Tibial artery (tissue), 4 donors: ENCODE data around the gene RNF220.

Experiments used
- DNase-seq, 2 donors: peaks; one replicate each; pipeline ENCODE4 v3.0.0-alpha.2; 2019
- H3K27ac ChIP-seq, 2 donors: fragments of 200-600 bp; sonication (generic) in 1 of 2; 1 replicate in 1 of 2; 2 replicates in 1 of 2; pipeline ENCODE4 v1.5.1; 2018 to 2019; ENCODE audit warnings: mild to moderate bottlenecking in 1 of 2
- H3K27me3 ChIP-seq, 2 donors: fragments of 200-600 bp; sonication (generic) in 1 of 2; one replicate each; pipeline versions ENCODE4 v1.5.1 to v1.6.0; 2016 to 2019
- H3K36me3 ChIP-seq, 3 donors: fragments of 200-600 bp; sonication (generic) in 2 of 3; one replicate each; pipeline ENCODE4 v1.5.1; 2016 to 2019; ENCODE audit warnings: mild to moderate bottlenecking in 2 of 3
- H3K4me1 ChIP-seq, 4 donors: fragments of 200-600 bp; sonication (generic) in 2 of 4; 1 replicate in 3 of 4; 2 replicates in 1 of 4; pipeline ENCODE4 v1.5.1; 2016 to 2019
- H3K4me3 ChIP-seq, 2 donors: fragments of 200-600 bp; sonication (generic) in 1 of 2; 1 replicate in 1 of 2; 2 replicates in 1 of 2; pipeline ENCODE4 v1.5.1; 2018 to 2019; ENCODE audit warnings: mild to moderate bottlenecking in 2 of 2
- H3K9me3 ChIP-seq, 3 donors: fragments of 200-600 bp; sonication (generic) in 1 of 3; one replicate each; pipeline ENCODE4 v1.5.1; 2016 to 2019
- CTCF ChIP-seq, 2 experiments: fragments of 200-600 bp in 1 of 2; fragments of 450-650 bp in 1 of 2; IDR thresholded peaks; one replicate each; pipeline ENCODE4 v1.5.1; 2017 to 2019; ENCODE audit warnings: antibody characterized with exemption in 2 of 2, mild to moderate bottlenecking in 1 of 2, moderate library complexity in 1 of 2
- intact Hi-C: fragments of 100-400 bp; cut with DNase I; formaldehyde crosslinking; loops from one replicate; pipeline ENCODE4 v1.15.0; 2023; ENCODE audit warnings: low total_unique reads

The RNF220 gene

GRCh38 chr1:44413740-44414139 lies 8.7 kb downstream of the RNF220 start:
- peaks cover 0 to 18% (median 11%) of the 10 kb centered on the region in 4 donors for H3K4me1 ChIP-seq
- H3K9me3 ChIP-seq: no peaks in the 10 kb centered on the region
- intact Hi-C loops: no loop called here
- no peak overlapping the region for H3K27ac ChIP-seq
- no peaks in the 10 kb centered on the region for H3K36me3 ChIP-seq
- no peak for TF ChIP-seq CTCF (IDR thresholded peaks at IDR 0.05)
- no peak overlapping the region for H3K4me3 ChIP-seq
- H3K27me3 ChIP-seq: peaks cover 3 to 99% of the 10 kb centered on the region in 2 donors
- no peak for DNase-seq

- intact Hi-C loops: no loop called here
- Histone ChIP-seq H3K4me3 (no peak overlapping the region), H3K27ac (no peak overlapping the region), H3K9me3 (no peaks in the 10 kb centered on the region), H3K27me3 (peaks cover 0 to 99% of the 10 kb centered on the region in 2 donors), H3K4me1 (peaks cover 0 to 18% (median 11%) of the 10 kb centered on the region in 4 donors), H3K36me3 (no peaks in the 10 kb centered on the region)
- TF ChIP-seq CTCF (IDR thresholded peaks at IDR 0.05): no peak
- DNase-seq: no peak
Observed at GRCh38 chr1:44415013-44415412, 10.0 kb downstream of the RNF220 start.

- Histone ChIP-seq H3K4me3 (no peak overlapping the region), H3K27me3 (peaks cover 0 to 99% of the 10 kb centered on the region in 2 donors), H3K9me3 (no peaks in the 10 kb centered on the region), H3K4me1 (peaks cover 0 to 18% (median 11%) of the 10 kb centered on the region in 4 donors), H3K36me3 (no peaks in the 10 kb centered on the region), H3K27ac (no peak overlapping the region)
- intact Hi-C loops: no loop called here
- no peak for TF ChIP-seq CTCF (IDR thresholded peaks at IDR 0.05)
- DNase-seq: no peak
Observed at GRCh38 chr1:44416408-44416807, 11.4 kb downstream of the RNF220 start.

GRCh38 chr1:44417351-44418021 lies 12.4 kb downstream of the RNF220 start:
- Histone ChIP-seq H3K4me1 (peaks cover 0 to 18% (median 11%) of the 10 kb centered on the region in 4 donors), H3K4me3 (peak overlapping the region; percentile 2 to 23), H3K9me3 (no peaks in the 10 kb centered on the region), H3K36me3 (no peaks in the 10 kb centered on the region), H3K27me3 (peaks cover 0 to 92% of the 10 kb centered on the region in 2 donors), H3K27ac (no peak overlapping the region)
- DNase-seq: peak in 1 of 2 donors; percentile 28
- intact Hi-C loops: no loop called here
- TF ChIP-seq CTCF (IDR thresholded peaks at IDR 0.05): no peak

GRCh38 chr1:44418022-44418673 lies 13.1 kb downstream of the RNF220 start:
- no peaks in the 10 kb centered on the region for H3K36me3 ChIP-seq
- peaks cover 0 to 19% (median 11%) of the 10 kb centered on the region in 4 donors for H3K4me1 ChIP-seq
- no peak for TF ChIP-seq CTCF (IDR thresholded peaks at IDR 0.05)
- no peak for DNase-seq
- H3K9me3 ChIP-seq: no peaks in the 10 kb centered on the region
- intact Hi-C loops: no loop called here
- no peak overlapping the region for H3K27ac ChIP-seq
- H3K27me3 ChIP-seq: peaks cover 0 to 85% of the 10 kb centered on the region in 2 donors
- peak overlapping the region; percentile 2 to 23 for H3K4me3 ChIP-seq
